Smooth muscle cell (in vitro differentiated cells): ENCODE results near the gene OR4E2. TPM values are rescaled to one million over a fixed set of nuclear protein-coding genes. Genes with fewer than 3 reads are reported as not detected.

ENCODE experiments used
- DNase-seq: peaks from one replicate; lab custom pipeline; 2025; ENCODE audit not compliant: unreplicated experiment; lab: John Stamatoyannopoulos, UW
- H2AFZ ChIP-seq: fragments of 200-600 bp; sonication (generic); 2 replicates; pipeline ENCODE4 v1.6.0; 2016; ENCODE audit warnings: antibody characterized with exemption, low read depth, mild to moderate bottlenecking
- H3F3A ChIP-seq: fragments of 200-600 bp; sonication (generic); 2 replicates; pipeline ENCODE4 v1.6.0; 2017; ENCODE audit warnings: antibody characterized with exemption, low read depth
- H3K27ac ChIP-seq: fragments of 200-600 bp; sonication (generic); 2 replicates; pipeline ENCODE4 v1.5.1; 2016; ENCODE audit warnings: low read depth, mild to moderate bottlenecking
- H3K27me3 ChIP-seq: fragments of 200-600 bp; sonication (generic); 2 replicates; pipeline ENCODE4 v1.6.1; 2016; ENCODE audit warnings: low read depth, mild to moderate bottlenecking
- H3K36me3 ChIP-seq: fragments of 200-600 bp; sonication (generic); 2 replicates; pipeline ENCODE4 v1.5.1; 2016; ENCODE audit warnings: low read depth
- H3K4me1 ChIP-seq: fragments of 200-600 bp; sonication (generic); 2 replicates; pipeline ENCODE4 v1.5.1; 2016; ENCODE audit warnings: low read depth
- H3K4me2 ChIP-seq: fragments of 200-600 bp; sonication (generic); 2 replicates; pipeline ENCODE4 v1.6.0; 2016; ENCODE audit warnings: mild to moderate bottlenecking
- H3K4me3 ChIP-seq: fragments of 200-600 bp; sonication (generic); 2 replicates; pipeline ENCODE4 v1.5.1; 2016; ENCODE audit warnings: mild to moderate bottlenecking
- H3K79me2 ChIP-seq: fragments of 200-600 bp; sonication (generic); 2 replicates; pipeline ENCODE4 v1.6.0; 2016; ENCODE audit warnings: low read depth, mild to moderate bottlenecking
- H3K9ac ChIP-seq: fragments of 200-600 bp; sonication (generic); 2 replicates; pipeline ENCODE4 v1.6.0; 2016; ENCODE audit warnings: low read depth
- H3K9me3 ChIP-seq: fragments of 200-600 bp; sonication (generic); replicated peaks from 2 replicates; pipeline ENCODE4 v1.5.1; 2016; ENCODE audit warnings: low read depth
- H4K20me1 ChIP-seq: fragments of 200-600 bp; sonication (generic); 2 replicates; pipeline ENCODE4 v1.6.0; 2016; ENCODE audit warnings: low read depth
- WGBS: methylation state at CpG from one replicate; pipeline ENCODE4 v1.1.7; 2016; ENCODE audit warnings: low lambda C conversion rate; 5-methylcytosine and 5-hydroxymethylcytosine counted together
- polyA plus RNA-seq: library from polyadenylated mRNA; unstranded; fragments of >200 nt; fragmentation: Nextera tagmentation; extraction: Ambion mirVana; gene quantifications from 2 replicates; pipeline ENCODE4 v1.2.1, GENCODE V29; 2016
- total RNA-seq: library from RNA; depleted of rRNA; stranded (reverse); fragments of >200 nt; gene quantifications from 2 replicates; pipeline ENCODE4 v1.2.3, GENCODE V29; 2014
- TF ChIP-seq, protein P1 (sequence below): fragments of 200-600 bp; sonication (generic); IDR thresholded peaks from 2 replicates; pipeline ENCODE4 v1.5.1; 2017; ENCODE audit warnings: borderline replicate concordance, mild to moderate bottlenecking, antibody characterized with exemption; ENCODE audit not compliant: insufficient read depth, poor library complexity, severe bottlenecking

Gene OR4E2
- total and polyA plus RNA-seq, 2 experiments from 2014 or later, result not detected

- DNase-seq, result no peak
- no peaks in the 10 kb centered on the region for H4K20me1 ChIP-seq
- H3K27ac ChIP-seq, result no peak overlapping the region
- no peaks in the 10 kb centered on the region for H3K4me1 ChIP-seq
- WGBS, result 74% methylated on average over 3 of the region's 3 CpGs
- no peaks in the 10 kb centered on the region for H3K79me2 ChIP-seq
- H3K4me3 ChIP-seq, result no peak overlapping the region
- TF ChIP-seq, protein P1, sequence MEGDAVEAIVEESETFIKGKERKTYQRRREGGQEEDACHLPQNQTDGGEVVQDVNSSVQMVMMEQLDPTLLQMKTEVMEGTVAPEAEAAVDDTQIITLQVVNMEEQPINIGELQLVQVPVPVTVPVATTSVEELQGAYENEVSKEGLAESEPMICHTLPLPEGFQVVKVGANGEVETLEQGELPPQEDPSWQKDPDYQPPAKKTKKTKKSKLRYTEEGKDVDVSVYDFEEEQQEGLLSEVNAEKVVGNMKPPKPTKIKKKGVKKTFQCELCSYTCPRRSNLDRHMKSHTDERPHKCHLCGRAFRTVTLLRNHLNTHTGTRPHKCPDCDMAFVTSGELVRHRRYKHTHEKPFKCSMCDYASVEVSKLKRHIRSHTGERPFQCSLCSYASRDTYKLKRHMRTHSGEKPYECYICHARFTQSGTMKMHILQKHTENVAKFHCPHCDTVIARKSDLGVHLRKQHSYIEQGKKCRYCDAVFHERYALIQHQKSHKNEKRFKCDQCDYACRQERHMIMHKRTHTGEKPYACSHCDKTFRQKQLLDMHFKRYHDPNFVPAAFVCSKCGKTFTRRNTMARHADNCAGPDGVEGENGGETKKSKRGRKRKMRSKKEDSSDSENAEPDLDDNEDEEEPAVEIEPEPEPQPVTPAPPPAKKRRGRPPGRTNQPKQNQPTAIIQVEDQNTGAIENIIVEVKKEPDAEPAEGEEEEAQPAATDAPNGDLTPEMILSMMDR, result no peak
- no peaks in the 10 kb centered on the region for H3K9me3 ChIP-seq
- no peak overlapping the region for H2AFZ ChIP-seq
- H3F3A ChIP-seq, result no peaks in the 10 kb centered on the region
- no peaks in the 10 kb centered on the region for H3K36me3 ChIP-seq
- H3K9ac ChIP-seq, result no peak overlapping the region
- no peaks in the 10 kb centered on the region for H3K27me3 ChIP-seq
- H3K4me2 ChIP-seq, result no peak overlapping the region
Measured at GRCh38 chr14:21642683-21643082, 11.0 kb upstream of the OR4E2 start.

GRCh38 chr14:21643407-21643806 lies 10.2 kb upstream of the OR4E2 start:
- H3K36me3 ChIP-seq, result no peaks in the 10 kb centered on the region
- H3K4me3 ChIP-seq, result no peak overlapping the region
- H3K9ac ChIP-seq, result no peak overlapping the region
- no peak overlapping the region for H3K4me2 ChIP-seq
- 80% methylated on average over 5 of the region's 5 CpGs for WGBS
- no peaks in the 10 kb centered on the region for H3K79me2 ChIP-seq
- no peaks in the 10 kb centered on the region for H3F3A ChIP-seq
- H4K20me1 ChIP-seq, result no peaks in the 10 kb centered on the region
- no peaks in the 10 kb centered on the region for H3K4me1 ChIP-seq
- no peaks in the 10 kb centered on the region for H3K27me3 ChIP-seq
- H3K27ac ChIP-seq, result no peak overlapping the region
- DNase-seq, result no peak
- H2AFZ ChIP-seq, result no peak overlapping the region
- TF ChIP-seq, protein P1, result no peak
- no peaks in the 10 kb centered on the region for H3K9me3 ChIP-seq

- Histone ChIP-seq H3F3A (no peaks in the 10 kb centered on the region), H3K4me3 (no peak overlapping the region), H3K79me2 (no peaks in the 10 kb centered on the region), H3K27me3 (no peaks in the 10 kb centered on the region), H3K27ac (no peak overlapping the region), H4K20me1 (no peaks in the 10 kb centered on the region), H3K36me3 (no peaks in the 10 kb centered on the region), H3K9ac (no peak overlapping the region), H3K4me2 (no peak overlapping the region), H3K4me1 (no peaks in the 10 kb centered on the region), H2AFZ (no peak overlapping the region), H3K9me3 (no peaks in the 10 kb centered on the region)
- TF ChIP-seq, protein P1, result no peak
- DNase-seq, result no peak
Measured at GRCh38 chr14:21647380-21647779, 6.3 kb upstream of the OR4E2 start.

DNA sequence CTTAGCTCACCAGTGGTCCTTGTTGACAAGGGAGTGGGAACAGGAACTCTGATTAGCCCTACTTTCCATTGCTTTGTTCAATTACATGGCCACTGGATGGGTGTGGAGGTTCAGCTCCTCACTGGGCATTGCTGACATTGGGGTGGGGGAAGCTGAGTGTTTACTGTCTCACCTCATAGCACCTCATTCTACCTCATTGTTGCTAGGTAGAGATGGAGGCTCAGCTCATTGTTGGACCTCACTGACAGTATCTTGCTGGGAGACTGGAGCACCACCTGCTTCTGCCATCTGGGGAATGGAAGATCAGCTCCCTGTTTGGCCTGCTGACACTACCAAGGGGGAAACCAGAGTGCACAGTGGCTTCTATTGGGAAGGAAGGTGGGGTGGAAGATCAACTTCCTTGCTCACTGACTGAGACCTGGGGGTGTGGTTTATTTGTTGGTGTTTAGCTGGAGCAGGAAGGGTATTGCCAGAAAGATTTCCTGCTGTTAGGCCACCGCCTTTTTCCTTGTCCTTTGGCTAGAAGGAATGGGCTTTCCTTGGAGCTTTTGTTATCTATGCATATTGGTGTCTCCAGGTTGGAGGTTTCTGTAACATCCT lies 1.3 kb upstream of the OR4E2 start:
- TF ChIP-seq, protein P1, result no peak
- Histone ChIP-seq H3F3A (no peaks in the 10 kb centered on the region), H3K4me1 (no peaks in the 10 kb centered on the region), H3K27me3 (no peaks in the 10 kb centered on the region), H3K4me3 (no peak overlapping the region), H3K9me3 (no peaks in the 10 kb centered on the region), H3K79me2 (no peaks in the 10 kb centered on the region), H3K27ac (no peak overlapping the region), H2AFZ (no peak overlapping the region), H4K20me1 (no peaks in the 10 kb centered on the region), H3K4me2 (no peak overlapping the region), H3K9ac (no peak overlapping the region), H3K36me3 (no peaks in the 10 kb centered on the region)
- DNase-seq, result no peak
- WGBS, result 75% methylated on average over 1 of the region's 1 CpG
